ENCODE data around the gene PSEN1.

- no peak for TF ChIP-seq CTCF (optimal IDR thresholded peaks at IDR 0.05 in 1 of 3, IDR thresholded peaks at IDR 0.05 in 1 of 3, conservative IDR thresholded peaks at IDR 0.05 in 1 of 3; ENCODE audit: extremely low read depth in 1 of 3, insufficient read depth in 2 of 3, low read length in 3 of 3)
- no peak for TF ChIP-seq EZH2 (IDR thresholded peaks at IDR 0.05; ENCODE audit: low read length)
Observed at GRCh38 chr14:73223049-73223448, 86.7 kb downstream of the PSEN1 start.
